ENCODE data around the gene INHBE. TPM values are rescaled to one million over a fixed set of nuclear protein-coding genes. Genes with fewer than 3 reads are reported as not detected.

INHBE gene
- total RNA-seq, 1 experiment from 2014 or later = 32.9 TPM

GRCh38 chr12:57472391-57472790 is 17.3 kb downstream of the INHBE start:
- Histone ChIP-seq H3K4me1 (peaks cover 3% of the 10 kb centered on the region), H3K9me3 (replicated peaks) (no peaks in the 10 kb centered on the region), H3K27ac (no peak overlapping the region), H3K27me3 (no peaks in the 10 kb centered on the region), H3K4me3 (no peak overlapping the region), H3K36me3 (peaks cover 29% of the 10 kb centered on the region)
- DNase-seq = no peak

GRCh38 chr12:57473392-57473791 is 18.3 kb downstream of the INHBE start:
- Histone ChIP-seq H3K4me1 (peaks cover 13% of the 10 kb centered on the region), H3K9me3 (replicated peaks) (no peaks in the 10 kb centered on the region), H3K27ac (no peak overlapping the region), H3K4me3 (no peak overlapping the region), H3K36me3 (peaks cover 23% of the 10 kb centered on the region), H3K27me3 (no peaks in the 10 kb centered on the region)
- no peak for DNase-seq

GRCh38 chr12:57473886-57474285 is 18.8 kb downstream of the INHBE start:
- peaks cover 21% of the 10 kb centered on the region for H3K36me3 ChIP-seq
- no peak for DNase-seq
- peaks cover 18% of the 10 kb centered on the region for H3K4me1 ChIP-seq
- no peaks in the 10 kb centered on the region for H3K9me3 ChIP-seq (replicated peaks)
- H3K27me3 ChIP-seq = no peaks in the 10 kb centered on the region
- H3K4me3 ChIP-seq = no peak overlapping the region
- H3K27ac ChIP-seq = no peak overlapping the region

GRCh38 chr12:57474430-57474829 is 19.3 kb downstream of the INHBE start:
- no peak overlapping the region for H3K4me3 ChIP-seq
- H3K9me3 ChIP-seq (replicated peaks) = no peaks in the 10 kb centered on the region
- no peak overlapping the region for H3K27ac ChIP-seq
- peaks cover 16% of the 10 kb centered on the region for H3K36me3 ChIP-seq
- peaks cover 23% of the 10 kb centered on the region for H3K4me1 ChIP-seq
- DNase-seq = no peak
- no peaks in the 10 kb centered on the region for H3K27me3 ChIP-seq

GRCh38 chr12:57474862-57475261 is 19.8 kb downstream of the INHBE start:
- Histone ChIP-seq H3K27ac (no peak overlapping the region), H3K9me3 (replicated peaks) (no peaks in the 10 kb centered on the region), H3K27me3 (no peaks in the 10 kb centered on the region), H3K4me1 (peaks cover 28% of the 10 kb centered on the region), H3K36me3 (peaks cover 12% of the 10 kb centered on the region), H3K4me3 (no peak overlapping the region)
- DNase-seq = no peak

- DNase-seq = peak in 1 of 2 experiments; percentile 45
- H3K4me1 ChIP-seq = peaks cover 28% of the 10 kb centered on the region
- H3K27ac ChIP-seq = no peak overlapping the region
- H3K4me3 ChIP-seq = no peak overlapping the region
- H3K27me3 ChIP-seq = no peaks in the 10 kb centered on the region
- H3K36me3 ChIP-seq = peaks cover 5% of the 10 kb centered on the region
- H3K9me3 ChIP-seq (replicated peaks) = no peaks in the 10 kb centered on the region
Measured at GRCh38 chr12:57475271-57476161, 20.4 kb downstream of the INHBE start.

GRCh38 chr12:57476162-57476992 is 21.3 kb downstream of the INHBE start:
- H3K4me1 ChIP-seq = peaks cover 29% of the 10 kb centered on the region
- no peak overlapping the region for H3K4me3 ChIP-seq
- no peaks in the 10 kb centered on the region for H3K27me3 ChIP-seq
- no peak for DNase-seq
- H3K36me3 ChIP-seq = no peaks in the 10 kb centered on the region
- H3K27ac ChIP-seq = no peak overlapping the region
- H3K9me3 ChIP-seq (replicated peaks) = no peaks in the 10 kb centered on the region

- Histone ChIP-seq H3K4me1 (peaks cover 37% of the 10 kb centered on the region), H3K9me3 (replicated peaks) (no peaks in the 10 kb centered on the region), H3K4me3 (no peak overlapping the region), H3K27ac (no peak overlapping the region; the same call in 1 of the 2 replicates), H3K27me3 (no peaks in the 10 kb centered on the region), H3K36me3 (no peaks in the 10 kb centered on the region)
- DNase-seq = no peak
Measured at GRCh38 chr12:57476993-57477709, 22.0 kb downstream of the INHBE start.

GRCh38 chr12:57477710-57478681 is 22.9 kb downstream of the INHBE start:
- Histone ChIP-seq H3K36me3 (no peaks in the 10 kb centered on the region), H3K27ac (no peak overlapping the region; the same call in 1 of the 2 replicates), H3K9me3 (replicated peaks) (no peaks in the 10 kb centered on the region), H3K4me1 (peaks cover 44% of the 10 kb centered on the region), H3K4me3 (no peak overlapping the region), H3K27me3 (no peaks in the 10 kb centered on the region)
- peak; percentile 66 to 73 for DNase-seq

GRCh38 chr12:57479043-57479375 is 23.9 kb downstream of the INHBE start:
- Histone ChIP-seq H3K4me3 (no peak overlapping the region), H3K36me3 (no peaks in the 10 kb centered on the region), H3K4me1 (peaks cover 51% of the 10 kb centered on the region), H3K27ac (no peak overlapping the region), H3K27me3 (no peaks in the 10 kb centered on the region), H3K9me3 (replicated peaks) (no peaks in the 10 kb centered on the region)
- DNase-seq = no peak

- H3K4me1 ChIP-seq = peaks cover 51% of the 10 kb centered on the region
- H3K27me3 ChIP-seq = no peaks in the 10 kb centered on the region
- H3K27ac ChIP-seq = no peak within 1 kb of the TSS
Measured at GRCh38 chr12:57479376-57480115, 24.4 kb downstream of the INHBE start, which contains the start of gene ARHGAP9. Gene ARHGAP9, minus strand, starts transcription at chr12:57479866. Its CDS starts 460 bp downstream, at chr12:57479406.

GRCh38 chr12:57481671-57482070 is 26.6 kb downstream of the INHBE start:
- Histone ChIP-seq H3K4me1 (peaks cover 51% of the 10 kb centered on the region), H3K4me3 (no peak overlapping the region), H3K9me3 (replicated peaks) (no peaks in the 10 kb centered on the region), H3K27me3 (no peaks in the 10 kb centered on the region), H3K27ac (no peak overlapping the region), H3K36me3 (no peaks in the 10 kb centered on the region)
- DNase-seq = peak; percentile 87 to 92

More at GRCh38 chr12:57479376-57480115, 24.4 kb downstream of the INHBE start, which contains the start of gene ARHGAP9:
- Histone ChIP-seq H3K36me3 (no peaks in the 10 kb centered on the region), H3K4me3 (no peak within 1 kb of the TSS), H3K9me3 (replicated peaks) (no peaks in the 10 kb centered on the region)
- peak; percentile 83 to 84 for DNase-seq

GRCh38 chr12:57483466-57483865 is 28.4 kb downstream of the INHBE start:
- Histone ChIP-seq H3K9me3 (replicated peaks) (no peaks in the 10 kb centered on the region), H3K36me3 (no peaks in the 10 kb centered on the region), H3K4me1 (peaks cover 42% of the 10 kb centered on the region), H3K4me3 (no peak overlapping the region), H3K27ac (no peak overlapping the region), H3K27me3 (no peaks in the 10 kb centered on the region)
- DNase-seq = no peak
